WTC11 (cell line): ENCODE data around the gene LEFTY1. TPM values are rescaled to one million over a fixed set of nuclear protein-coding genes. Genes with fewer than 3 reads are reported as not detected.

Source experiments
- ATAC-seq: fragments of 200-7000 bp; cut with Tn5 transposase; 2 replicates; pipeline ENCODE4 v1.10.0; 2021; ENCODE audit warnings: mild to moderate bottlenecking, moderate library complexity
- CTCF ChIA-PET: fragments of 300-600 bp; sonication (Branson Sonifier 250); formaldehyde crosslinking; loops from one replicate; lab custom pipeline; 2021; ENCODE audit warnings: antibody characterized with exemption; lab: Charles Lee
- POLR2A ChIA-PET: fragments of 350-600 bp; sonication (Branson Sonifier 250); formaldehyde crosslinking; loops from one replicate; lab custom pipeline; 2021; ENCODE audit warnings: antibody characterized with exemption; lab: Charles Lee
- DNase-seq: peaks from one replicate; pipeline ENCODE4 v3.0.0; 2021; ENCODE audit warnings: low spot score
- H3K27ac Mint-ChIP-seq: 2 replicates; pipeline ENCODE4 v1.8.0; 2021; ENCODE audit warnings: mixed read lengths
- H3K27me3 Mint-ChIP-seq: 2 replicates; pipeline ENCODE4 v1.8.0; 2021; ENCODE audit warnings: low read depth, mild to moderate bottlenecking, moderate library complexity, mixed read lengths
- H3K36me3 Mint-ChIP-seq: 2 replicates; pipeline ENCODE4 v1.8.0; 2021; ENCODE audit warnings: mixed read lengths
- H3K4me1 Mint-ChIP-seq: 2 replicates; pipeline ENCODE4 v1.8.0; 2022; ENCODE audit warnings: mixed read lengths
- H3K4me3 Mint-ChIP-seq: 2 replicates; pipeline ENCODE4 v1.8.0; 2021; ENCODE audit warnings: mild to moderate bottlenecking, moderate library complexity, mixed read lengths
- H3K9me3 Mint-ChIP-seq: 2 replicates; pipeline ENCODE4 v1.8.0; 2021; ENCODE audit warnings: mixed read lengths
- CBFB ChIP-seq: sonication (generic); formaldehyde crosslinking; IDR thresholded peaks from 2 replicates; pipeline ENCODE4 v1.8.1; 2022; ENCODE audit warnings: mild to moderate bottlenecking, low read depth, missing genetic modification reagents
- CDX4 ChIP-seq: fragments of 250-450 bp; sonication (Bioruptor Pico); IDR thresholded peaks from 2 replicates; pipeline ENCODE4 v1.9.0; 2021; ENCODE audit warnings: moderate library complexity, mild to moderate bottlenecking, inconsistent platforms, borderline replicate concordance
- CREB1 ChIP-seq: sonication (generic); formaldehyde crosslinking; IDR thresholded peaks from 2 replicates; pipeline ENCODE4 v1.8.0; 2023; ENCODE audit warnings: mild to moderate bottlenecking, missing genetic modification reagents
- CTCF ChIP-seq: fragments of 200-600 bp; IDR thresholded peaks from 2 replicates; pipeline ENCODE4 v1.8.0; 2022; ENCODE audit warnings: antibody characterized with exemption
- EMX1 ChIP-seq: fragments of 250-450 bp; sonication (Bioruptor Pico); IDR thresholded peaks from 2 replicates; pipeline ENCODE4 v1.8.0; 2021; ENCODE audit warnings: mild to moderate bottlenecking
- ERG ChIP-seq: fragments of 250-450 bp; sonication (Bioruptor Pico); IDR thresholded peaks from 2 replicates; pipeline ENCODE4 v1.8.0; 2021; ENCODE audit warnings: mild to moderate bottlenecking
- FOXK1 ChIP-seq: sonication (generic); formaldehyde crosslinking; IDR thresholded peaks from 2 replicates; pipeline ENCODE4 v1.8.0; 2022; ENCODE audit warnings: mild to moderate bottlenecking, moderate library complexity, missing genetic modification reagents
- FOXP1 ChIP-seq: sonication (generic); formaldehyde crosslinking; IDR thresholded peaks from 2 replicates; pipeline ENCODE4 v1.8.0; 2022; ENCODE audit warnings: missing genetic modification reagents, mild to moderate bottlenecking, moderate library complexity, borderline replicate concordance
- HMGXB4 ChIP-seq: sonication (generic); formaldehyde crosslinking; IDR thresholded peaks from 2 replicates; pipeline ENCODE4 v1.8.1; 2023; ENCODE audit warnings: mild to moderate bottlenecking, moderate library complexity, missing genetic modification reagents
- NR2C2 ChIP-seq: sonication (generic); formaldehyde crosslinking; IDR thresholded peaks from 2 replicates; pipeline ENCODE4 v1.8.0; 2022; ENCODE audit warnings: mild to moderate bottlenecking, missing genetic modification reagents
- STAT6 ChIP-seq: sonication (generic); formaldehyde crosslinking; conservative IDR thresholded peaks from 2 replicates; pipeline ENCODE4 v1.8.1; 2023; ENCODE audit warnings: mild to moderate bottlenecking, low read depth, missing genetic modification reagents, moderate library complexity
- ZBTB21 ChIP-seq: sonication (generic); formaldehyde crosslinking; IDR thresholded peaks from 2 replicates; pipeline ENCODE4 v1.8.1; 2023; ENCODE audit warnings: mild to moderate bottlenecking, missing genetic modification reagents, borderline replicate concordance
- ZNF219 ChIP-seq: sonication (generic); formaldehyde crosslinking; IDR thresholded peaks from 2 replicates; pipeline ENCODE4 v1.8.0; 2023; ENCODE audit warnings: missing genetic modification reagents, mild to moderate bottlenecking, borderline replicate concordance
- ZNF263 ChIP-seq: sonication (generic); formaldehyde crosslinking; IDR thresholded peaks from 2 replicates; pipeline ENCODE4 v1.8.1; 2022; ENCODE audit warnings: low read depth, mild to moderate bottlenecking, moderate library complexity, missing genetic modification reagents
- ZNF512 ChIP-seq: sonication (generic); formaldehyde crosslinking; IDR thresholded peaks from 2 replicates; pipeline ENCODE4 v1.8.1; 2022; ENCODE audit warnings: missing genetic modification reagents, borderline replicate concordance
- total RNA-seq: library from RNA; stranded (reverse); gene quantifications from 3 replicates; pipeline ENCODE4 v1.2.3, GENCODE V29; 2021

Gene LEFTY1
- total RNA-seq, 1 experiment from 2014 or later: 52.9 TPM

GRCh38 chr1:225845571-225846259 is 43.2 kb downstream of the LEFTY1 start (continued):
- TF ChIP-seq CTCF (peak; percentile 61), FOXP1 (peak; percentile 31; the same call in 1 of the 2 replicates), CREB1 (CRISPR knock-in tag) (no peak), CBFB (CRISPR knock-in tag) (no peak), CDX4 (CRISPR knock-in tag) (no peak), STAT6 (CRISPR knock-in tag) (no peak), EMX1 (CRISPR knock-in tag) (no peak), ERG (no peak), ZBTB21 (CRISPR knock-in tag) (no peak), ZNF512 (no peak), ZNF263 (no peak), ZNF219 (CRISPR knock-in tag) (no peak), HMGXB4 (peak; percentile 71)

GRCh38 chr1:225845097-225845496 is 43.8 kb downstream of the LEFTY1 start:
- no peak for ATAC-seq
- TF ChIP-seq ZNF219 (CRISPR knock-in tag): no peak
- TF ChIP-seq NR2C2 (CRISPR knock-in tag): no peak
- TF ChIP-seq FOXK1 (CRISPR knock-in tag): no peak
- Mint-ChIP-seq H3K4me1 (peaks cover 12% of the 10 kb centered on the region), H3K27ac (peak overlapping the region; percentile 32; the same call in 1 of the 2 replicates), H3K4me3 (no peak overlapping the region), H3K36me3 (peaks cover 43% of the 10 kb centered on the region), H3K27me3 (no peaks in the 10 kb centered on the region), H3K9me3 (peaks cover under 1% of the 10 kb centered on the region; the same call in 1 of the 2 replicates)
- DNase-seq: no peak
- CTCF ChIA-PET: interaction anchor here (0.8 to 3.0 kb wide), 19 partner anchors 15 to 372 kb away, joined by 3 to 32 read pairs (median 5); partner anchors contain the start of genes EPHX1, LEFTY1, SRP9 and TMEM63A
- POLR2A ChIA-PET: interaction anchor here (0.8 kb wide), 1 partner anchor 68 kb away, joined by 3 read pairs; no protein-coding TSS in a partner anchor
